Testis (tissue), 2 donors: ENCODE measurements around the gene ENTPD8.

ENCODE experiments used
- POLR2A ChIP-seq: fragments of 450-650 bp; IDR thresholded peaks from one replicate; pipeline ENCODE4 v1.6.1; 2017; ENCODE audit warnings: antibody characterized with exemption, mild to moderate bottlenecking, moderate library complexity
- TF ChIP-seq, protein P1 (sequence below), 3 experiments: fragments of 450-650 bp in 2 of 3; fragments of 200-600 bp in 1 of 3; sonication (generic) in 1 of 3; IDR thresholded peaks; one replicate each; pipeline ENCODE4 v1.5.1; 2016 to 2019; ENCODE audit warnings: antibody characterized with exemption in 3 of 3, mild to moderate bottlenecking in 2 of 3, moderate library complexity in 1 of 3

DNA sequence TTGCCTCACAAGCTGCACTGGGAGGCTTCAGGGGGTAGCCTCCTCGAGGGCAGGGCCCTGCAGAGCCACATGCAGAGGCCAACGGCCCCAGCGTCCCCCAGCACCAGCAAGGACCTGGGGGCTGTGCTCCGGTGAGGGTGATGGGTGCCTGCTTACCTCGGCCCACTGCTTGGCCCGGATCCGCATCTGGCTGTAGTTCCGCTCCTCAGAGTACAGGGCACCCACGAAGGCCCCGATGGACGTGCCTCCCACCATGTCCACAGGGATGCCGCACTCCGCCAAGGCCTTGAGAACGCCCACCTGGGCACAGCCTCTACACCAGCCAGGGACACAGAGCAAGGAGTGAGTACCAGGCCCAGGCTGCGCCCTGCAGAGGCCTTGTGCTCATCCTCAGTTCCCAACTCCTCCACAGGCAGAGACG is 26.0 kb upstream of the ENTPD8 start:
- TF ChIP-seq, protein P1, sequence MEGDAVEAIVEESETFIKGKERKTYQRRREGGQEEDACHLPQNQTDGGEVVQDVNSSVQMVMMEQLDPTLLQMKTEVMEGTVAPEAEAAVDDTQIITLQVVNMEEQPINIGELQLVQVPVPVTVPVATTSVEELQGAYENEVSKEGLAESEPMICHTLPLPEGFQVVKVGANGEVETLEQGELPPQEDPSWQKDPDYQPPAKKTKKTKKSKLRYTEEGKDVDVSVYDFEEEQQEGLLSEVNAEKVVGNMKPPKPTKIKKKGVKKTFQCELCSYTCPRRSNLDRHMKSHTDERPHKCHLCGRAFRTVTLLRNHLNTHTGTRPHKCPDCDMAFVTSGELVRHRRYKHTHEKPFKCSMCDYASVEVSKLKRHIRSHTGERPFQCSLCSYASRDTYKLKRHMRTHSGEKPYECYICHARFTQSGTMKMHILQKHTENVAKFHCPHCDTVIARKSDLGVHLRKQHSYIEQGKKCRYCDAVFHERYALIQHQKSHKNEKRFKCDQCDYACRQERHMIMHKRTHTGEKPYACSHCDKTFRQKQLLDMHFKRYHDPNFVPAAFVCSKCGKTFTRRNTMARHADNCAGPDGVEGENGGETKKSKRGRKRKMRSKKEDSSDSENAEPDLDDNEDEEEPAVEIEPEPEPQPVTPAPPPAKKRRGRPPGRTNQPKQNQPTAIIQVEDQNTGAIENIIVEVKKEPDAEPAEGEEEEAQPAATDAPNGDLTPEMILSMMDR (IDR thresholded peaks at IDR 0.05), result no peak
- no peak for TF ChIP-seq POLR2A
